Type B pancreatic cell (in vitro differentiated cells): ENCODE data around the gene SUPT7L. TPM values are rescaled to one million over a fixed set of nuclear protein-coding genes. Genes with fewer than 3 reads are reported as not detected.

ENCODE experiments used
- DNase-seq: peaks from one replicate; pipeline ENCODE4 v3.0.0; 2021; ENCODE audit warnings: mixed read lengths; ENCODE audit not compliant: unreplicated experiment; ENCODE audit errors: extremely low spot score
- H3K27ac Mint-ChIP-seq: 2 replicates; pipeline ENCODE4 v1.8.0; 2021; ENCODE audit warnings: mild to moderate bottlenecking, mixed read lengths
- H3K27me3 Mint-ChIP-seq: 2 replicates; pipeline ENCODE4 v1.8.0; 2021; ENCODE audit warnings: mixed read lengths
- H3K36me3 Mint-ChIP-seq: 2 replicates; pipeline ENCODE4 v1.8.0; 2021; ENCODE audit warnings: mixed read lengths
- H3K4me1 Mint-ChIP-seq: one replicate; pipeline ENCODE4 v1.8.0; 2021; ENCODE audit warnings: mixed read lengths; ENCODE audit not compliant: unreplicated experiment
- H3K4me3 Mint-ChIP-seq: 2 replicates; pipeline ENCODE4 v1.8.0; 2021; ENCODE audit warnings: mild to moderate bottlenecking, mixed read lengths
- H3K9me3 Mint-ChIP-seq: 2 replicates; pipeline ENCODE4 v1.8.0; 2021; ENCODE audit warnings: mixed read lengths
- total RNA-seq: library from RNA; stranded (reverse); gene quantifications from 2 replicates; pipeline ENCODE4 v1.2.1, GENCODE V29; 2021; ENCODE audit warnings: low replicate concordance
- TF ChIP-seq, protein P1 (sequence below): fragments of 200-600 bp; sonication (generic); conservative IDR thresholded peaks from 2 replicates; pipeline ENCODE4 v1.5.0; 2021; ENCODE audit warnings: antibody characterized with exemption, mild to moderate bottlenecking

SUPT7L gene
- total RNA-seq, 1 donor from 2014 or later = 39.8 TPM

DNA sequence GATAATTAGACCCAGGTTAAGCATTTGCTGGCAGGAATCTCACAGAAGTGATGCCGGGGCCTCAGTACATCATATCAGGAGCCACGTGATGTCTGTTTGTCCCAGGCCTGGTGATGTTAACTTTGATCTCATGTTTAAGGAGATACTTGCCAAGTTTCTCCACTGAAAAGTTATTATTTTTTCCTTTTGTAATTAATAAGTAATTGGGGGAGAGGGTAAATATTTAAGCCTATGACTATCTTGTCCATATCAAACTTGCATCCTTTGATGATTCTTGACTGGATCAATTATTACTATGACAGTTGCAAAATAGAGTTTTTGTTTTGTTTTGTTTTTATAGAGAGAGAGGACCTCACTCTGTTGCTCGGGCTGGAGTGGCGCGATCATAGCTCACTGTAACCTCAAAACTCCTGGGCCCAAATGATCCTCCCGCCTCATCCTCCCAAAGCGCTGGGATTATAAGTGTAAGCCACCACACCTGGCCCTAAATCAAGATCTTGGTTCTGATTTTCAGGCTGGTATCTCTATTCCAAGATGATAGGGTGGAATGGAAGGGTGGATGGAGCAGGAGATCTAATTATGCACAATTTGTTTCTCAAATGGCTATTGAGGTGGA lies 46.7 kb upstream of the SUPT7L start:
- Mint-ChIP-seq H3K36me3 (no peaks in the 10 kb centered on the region), H3K27ac (no peak overlapping the region), H3K4me3 (no peak overlapping the region), H3K4me1 (peaks cover 8% of the 10 kb centered on the region), H3K9me3 (no peaks in the 10 kb centered on the region), H3K27me3 (peaks cover 14% of the 10 kb centered on the region)
- no peak for DNase-seq
- TF ChIP-seq, protein P1, sequence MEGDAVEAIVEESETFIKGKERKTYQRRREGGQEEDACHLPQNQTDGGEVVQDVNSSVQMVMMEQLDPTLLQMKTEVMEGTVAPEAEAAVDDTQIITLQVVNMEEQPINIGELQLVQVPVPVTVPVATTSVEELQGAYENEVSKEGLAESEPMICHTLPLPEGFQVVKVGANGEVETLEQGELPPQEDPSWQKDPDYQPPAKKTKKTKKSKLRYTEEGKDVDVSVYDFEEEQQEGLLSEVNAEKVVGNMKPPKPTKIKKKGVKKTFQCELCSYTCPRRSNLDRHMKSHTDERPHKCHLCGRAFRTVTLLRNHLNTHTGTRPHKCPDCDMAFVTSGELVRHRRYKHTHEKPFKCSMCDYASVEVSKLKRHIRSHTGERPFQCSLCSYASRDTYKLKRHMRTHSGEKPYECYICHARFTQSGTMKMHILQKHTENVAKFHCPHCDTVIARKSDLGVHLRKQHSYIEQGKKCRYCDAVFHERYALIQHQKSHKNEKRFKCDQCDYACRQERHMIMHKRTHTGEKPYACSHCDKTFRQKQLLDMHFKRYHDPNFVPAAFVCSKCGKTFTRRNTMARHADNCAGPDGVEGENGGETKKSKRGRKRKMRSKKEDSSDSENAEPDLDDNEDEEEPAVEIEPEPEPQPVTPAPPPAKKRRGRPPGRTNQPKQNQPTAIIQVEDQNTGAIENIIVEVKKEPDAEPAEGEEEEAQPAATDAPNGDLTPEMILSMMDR = no peak

- no peaks in the 10 kb centered on the region for H3K36me3 Mint-ChIP-seq
- TF ChIP-seq, protein P1 = no peak
- H3K4me1 Mint-ChIP-seq = peaks cover 4% of the 10 kb centered on the region
- H3K4me3 Mint-ChIP-seq = no peak overlapping the region
- no peaks in the 10 kb centered on the region for H3K9me3 Mint-ChIP-seq
- DNase-seq = no peak
- H3K27me3 Mint-ChIP-seq = peaks cover 7% of the 10 kb centered on the region
- H3K27ac Mint-ChIP-seq = no peak overlapping the region
Measured at GRCh38 chr2:27709326-27709725, 45.9 kb upstream of the SUPT7L start.

GRCh38 chr2:27708666-27709065 lies 45.3 kb upstream of the SUPT7L start:
- peaks cover 5% of the 10 kb centered on the region for H3K27me3 Mint-ChIP-seq
- no peak for DNase-seq

DNA sequence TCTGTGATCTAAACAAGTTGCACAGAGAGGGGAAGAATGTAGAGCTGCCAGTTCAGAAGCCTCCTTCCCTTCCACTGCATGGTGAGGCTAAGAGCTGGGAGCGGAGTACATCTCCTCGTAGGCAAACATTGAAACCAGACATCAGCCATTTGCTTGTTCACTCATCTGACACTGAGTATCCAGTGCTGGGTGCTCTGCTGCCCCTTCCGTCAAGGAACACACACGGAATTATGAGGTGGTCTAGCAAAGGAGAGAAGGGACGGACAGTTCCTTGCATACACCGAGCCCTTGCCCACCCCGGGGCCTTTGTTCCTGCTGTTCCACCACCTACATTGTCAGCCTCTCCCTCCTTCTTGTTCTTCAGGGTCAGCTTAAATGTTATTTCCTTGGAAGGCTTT lies 44.8 kb upstream of the SUPT7L start:
- TF ChIP-seq, protein P1 = no peak
- no peaks in the 10 kb centered on the region for H3K9me3 Mint-ChIP-seq
- no peaks in the 10 kb centered on the region for H3K36me3 Mint-ChIP-seq
- H3K4me1 Mint-ChIP-seq = peaks cover 11% of the 10 kb centered on the region
- H3K4me3 Mint-ChIP-seq = no peak overlapping the region
- DNase-seq = no peak
- no peak overlapping the region for H3K27ac Mint-ChIP-seq
- peaks cover 5% of the 10 kb centered on the region for H3K27me3 Mint-ChIP-seq

More at GRCh38 chr2:27708666-27709065, 45.3 kb upstream of the SUPT7L start:
- H3K36me3 Mint-ChIP-seq = no peaks in the 10 kb centered on the region
- H3K9me3 Mint-ChIP-seq = no peaks in the 10 kb centered on the region
- H3K27ac Mint-ChIP-seq = no peak overlapping the region
- H3K4me1 Mint-ChIP-seq = peaks cover 7% of the 10 kb centered on the region
- no peak overlapping the region for H3K4me3 Mint-ChIP-seq
- TF ChIP-seq, protein P1 = no peak

DNA sequence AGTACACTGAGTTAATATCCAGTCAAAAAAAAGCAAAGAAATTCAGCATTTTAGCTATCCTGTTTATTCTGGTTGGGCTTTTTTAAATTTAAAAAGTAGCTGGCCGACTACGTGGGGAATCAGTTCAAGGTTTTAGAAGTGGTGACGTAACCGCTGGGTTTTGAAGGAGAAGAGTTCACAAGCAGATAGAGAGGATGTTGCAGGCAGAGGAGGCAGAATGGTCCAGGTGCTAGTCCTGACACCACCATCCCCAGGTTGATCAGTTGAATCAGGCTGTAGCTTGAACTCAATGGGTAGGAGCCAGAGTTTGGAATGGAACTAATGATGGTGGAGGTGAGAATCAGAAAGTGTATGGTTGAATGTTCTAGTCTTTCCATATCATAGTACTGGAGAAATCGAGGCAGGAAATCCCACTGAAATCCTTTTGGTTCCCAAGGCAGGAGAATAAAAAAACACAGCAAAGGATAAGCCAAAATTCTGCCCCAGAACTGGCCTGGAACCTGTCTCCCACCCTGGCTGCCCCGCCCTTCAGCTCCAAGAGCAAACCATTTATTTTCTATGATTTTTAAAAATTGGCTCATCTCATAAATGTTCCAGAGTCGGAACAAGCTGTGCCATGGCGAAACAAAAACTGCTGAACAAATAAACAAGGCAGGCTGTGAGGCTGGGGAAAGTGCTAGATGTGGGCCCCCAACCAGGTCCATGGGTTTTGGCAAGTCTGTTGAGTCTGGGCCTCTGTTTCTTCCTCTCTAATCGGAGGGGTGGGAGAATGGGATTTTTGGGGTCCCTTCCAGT lies 44.2 kb upstream of the SUPT7L start:
- TF ChIP-seq, protein P1 = no peak
- H3K4me1 Mint-ChIP-seq = peaks cover 14% of the 10 kb centered on the region
- peaks cover 5% of the 10 kb centered on the region for H3K27me3 Mint-ChIP-seq
- no peak overlapping the region for H3K4me3 Mint-ChIP-seq
- no peak for DNase-seq
- H3K36me3 Mint-ChIP-seq = no peaks in the 10 kb centered on the region
- H3K9me3 Mint-ChIP-seq = no peaks in the 10 kb centered on the region
- H3K27ac Mint-ChIP-seq = no peak overlapping the region
